Psoas muscle (tissue), 8 donors: ENCODE measurements around the gene CEBPG. TPM values are rescaled to one million over a fixed set of nuclear protein-coding genes. Genes with fewer than 3 reads are reported as not detected.

Experiments
- ATAC-seq, 4 donors: fragments of 200-7000 bp; cut with Tn5 transposase; one replicate each; pipeline ENCODE4 v1.9.1; 2020; ENCODE audit warnings: moderate library complexity in 3 of 4, mild to moderate bottlenecking in 2 of 4
- DNase-seq, 2 donors: peaks; one replicate each; pipeline ENCODE4 v3.0.0-alpha.2; 2020
- H3K27ac ChIP-seq: fragments of 200-600 bp; one replicate; pipeline ENCODE4 v1.8.0; 2022
- H3K27me3 ChIP-seq, 3 donors: fragments of 200-600 bp in 1 of 3; one replicate each; pipeline versions ENCODE4 v1.6.1 to v1.8.0; 2013 to 2022; ENCODE audit warnings: low read length in 2 of 3, mild to moderate bottlenecking in 2 of 3, moderate library complexity in 1 of 3; ENCODE audit not compliant: insufficient read depth in 3 of 3
- H3K36me3 ChIP-seq, 2 donors: fragments of 200-600 bp in 1 of 2; one replicate each; pipeline versions ENCODE4 v1.6.1 to v1.8.0; 2013 to 2022; ENCODE audit warnings: low read depth in 1 of 2, mild to moderate bottlenecking in 1 of 2, moderate library complexity in 1 of 2; ENCODE audit not compliant: insufficient read depth in 1 of 2
- H3K4me1 ChIP-seq: fragments of 200-600 bp; one replicate; pipeline ENCODE4 v1.8.0; 2022
- H3K4me3 ChIP-seq: fragments of 200-600 bp; one replicate; pipeline ENCODE4 v1.8.0; 2022; ENCODE audit warnings: mild to moderate bottlenecking
- H3K9me3 ChIP-seq: fragments of 200-600 bp; one replicate; pipeline ENCODE4 v1.8.0; 2022
- WGBS, 3 donors: extraction: QIAGEN DNeasy Blood & Tissue Kit; methylation state at CpG; one replicate each; pipeline versions ENCODE4 v1.1.6 to v1.1.7; 2013; 5-methylcytosine and 5-hydroxymethylcytosine counted together
- intact Hi-C, 2 donors: fragments of 100-400 bp; cut with DNase I; formaldehyde crosslinking; loops; one replicate each; pipeline versions ENCODE4 v1.11.0 to v1.14.2; 2022
- polyA plus RNA-seq, 3 donors: library from polyadenylated mRNA; stranded (reverse); fragments of 200-250 nt; gene quantifications; one replicate each; pipeline ENCODE4 v1.2.3, GENCODE V29; 2013
- total RNA-seq, 4 donors: library from RNA; stranded (reverse); fragmentation: NEBNext Ultra II Directional in 2 of 4; extraction: Animal tissue kit (Norgen Biotek cat#: 25700) in 2 of 4; gene quantifications; one replicate each; pipeline versions ENCODE4 v1.2.1 to v1.2.4, GENCODE V29; 2021 to 2023
- TF ChIP-seq, protein P1 (sequence below): fragments of 200-600 bp; IDR thresholded peaks from one replicate; pipeline ENCODE4 v1.8.0; 2022; ENCODE audit warnings: antibody characterized with exemption
- donor health status: healthy with polysubstance abuse.
- donor health status: DM: no; HTN: no; CAD: no; lungs with moderate emphysema.
- donor health status: Bipolar disorder and iron deficiency.
- donor health status: healthy.
- donor health status: DM: yes; HTN: yes; CAD: no.
- donor health status: DM: no; HTN: no; CAD: no.
- donor health status: DM: no; HTN: no; CAD: no.
- donor health status: DM: yes; HTN: yes; CAD: no.

Gene CEBPG
- total and polyA plus RNA-seq, 7 donors: 29.9 to 95.7 (median 50.1) TPM

DNA sequence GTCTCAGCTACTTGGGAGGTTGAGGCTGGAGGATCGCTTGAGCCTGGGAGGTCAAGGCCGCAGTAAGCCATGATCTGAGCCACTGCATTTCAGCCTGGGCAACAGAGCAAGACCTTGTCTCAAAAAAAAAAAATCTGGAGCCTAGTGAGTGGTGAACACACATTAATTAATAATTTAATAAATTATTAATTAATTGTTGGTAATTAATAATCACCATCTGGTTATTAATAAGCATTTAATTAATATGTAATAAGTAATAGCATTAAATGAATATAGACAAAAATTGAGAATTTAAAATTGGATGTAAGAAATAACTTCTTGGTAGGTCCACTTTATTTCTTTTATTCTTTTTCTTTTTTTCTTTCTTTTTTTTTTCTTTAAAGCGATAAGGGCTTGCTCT lies 39.2 kb upstream of the CEBPG start:
- WGBS, 3 donors: 95 to 96% (median 95%) methylated on average over 3 of the region's 3 CpGs
- no peaks in the 10 kb centered on the region for H3K4me1 ChIP-seq
- no peaks in the 10 kb centered on the region for H3K9me3 ChIP-seq
- intact Hi-C loops: no loop called here
- no peak overlapping the region for H3K4me3 ChIP-seq
- peaks cover 0 to 3% (median 0%) of the 10 kb centered on the region in 3 donors for H3K27me3 ChIP-seq
- ATAC-seq: no peak
- no peak overlapping the region for H3K27ac ChIP-seq
- TF ChIP-seq, protein P1, sequence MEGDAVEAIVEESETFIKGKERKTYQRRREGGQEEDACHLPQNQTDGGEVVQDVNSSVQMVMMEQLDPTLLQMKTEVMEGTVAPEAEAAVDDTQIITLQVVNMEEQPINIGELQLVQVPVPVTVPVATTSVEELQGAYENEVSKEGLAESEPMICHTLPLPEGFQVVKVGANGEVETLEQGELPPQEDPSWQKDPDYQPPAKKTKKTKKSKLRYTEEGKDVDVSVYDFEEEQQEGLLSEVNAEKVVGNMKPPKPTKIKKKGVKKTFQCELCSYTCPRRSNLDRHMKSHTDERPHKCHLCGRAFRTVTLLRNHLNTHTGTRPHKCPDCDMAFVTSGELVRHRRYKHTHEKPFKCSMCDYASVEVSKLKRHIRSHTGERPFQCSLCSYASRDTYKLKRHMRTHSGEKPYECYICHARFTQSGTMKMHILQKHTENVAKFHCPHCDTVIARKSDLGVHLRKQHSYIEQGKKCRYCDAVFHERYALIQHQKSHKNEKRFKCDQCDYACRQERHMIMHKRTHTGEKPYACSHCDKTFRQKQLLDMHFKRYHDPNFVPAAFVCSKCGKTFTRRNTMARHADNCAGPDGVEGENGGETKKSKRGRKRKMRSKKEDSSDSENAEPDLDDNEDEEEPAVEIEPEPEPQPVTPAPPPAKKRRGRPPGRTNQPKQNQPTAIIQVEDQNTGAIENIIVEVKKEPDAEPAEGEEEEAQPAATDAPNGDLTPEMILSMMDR: no peak
- no peak for DNase-seq
- H3K36me3 ChIP-seq: no peaks in the 10 kb centered on the region

DNA sequence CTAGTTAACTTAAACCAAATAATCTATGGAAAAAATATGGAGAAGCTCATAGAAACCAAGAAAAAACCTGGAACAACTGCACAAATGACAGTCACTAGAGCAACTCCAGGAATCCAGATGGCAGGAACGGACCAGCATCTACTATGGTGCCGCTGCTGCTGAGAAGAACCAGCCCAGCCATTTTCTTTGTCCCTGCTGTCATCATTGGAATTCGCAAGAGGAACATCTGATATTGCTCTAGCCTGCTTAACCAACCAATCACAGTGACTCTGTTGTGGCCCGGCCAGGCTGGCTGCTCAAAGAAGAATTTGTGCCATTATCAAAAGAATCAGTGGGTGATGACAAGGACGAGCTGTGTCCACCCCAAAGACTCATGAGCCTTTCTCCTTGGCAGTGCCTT lies 38.1 kb upstream of the CEBPG start:
- 78 to 84% (median 82%) methylated on average over 5 of the region's 5 CpGs for WGBS, 3 donors
- TF ChIP-seq, protein P1: no peak

DNA sequence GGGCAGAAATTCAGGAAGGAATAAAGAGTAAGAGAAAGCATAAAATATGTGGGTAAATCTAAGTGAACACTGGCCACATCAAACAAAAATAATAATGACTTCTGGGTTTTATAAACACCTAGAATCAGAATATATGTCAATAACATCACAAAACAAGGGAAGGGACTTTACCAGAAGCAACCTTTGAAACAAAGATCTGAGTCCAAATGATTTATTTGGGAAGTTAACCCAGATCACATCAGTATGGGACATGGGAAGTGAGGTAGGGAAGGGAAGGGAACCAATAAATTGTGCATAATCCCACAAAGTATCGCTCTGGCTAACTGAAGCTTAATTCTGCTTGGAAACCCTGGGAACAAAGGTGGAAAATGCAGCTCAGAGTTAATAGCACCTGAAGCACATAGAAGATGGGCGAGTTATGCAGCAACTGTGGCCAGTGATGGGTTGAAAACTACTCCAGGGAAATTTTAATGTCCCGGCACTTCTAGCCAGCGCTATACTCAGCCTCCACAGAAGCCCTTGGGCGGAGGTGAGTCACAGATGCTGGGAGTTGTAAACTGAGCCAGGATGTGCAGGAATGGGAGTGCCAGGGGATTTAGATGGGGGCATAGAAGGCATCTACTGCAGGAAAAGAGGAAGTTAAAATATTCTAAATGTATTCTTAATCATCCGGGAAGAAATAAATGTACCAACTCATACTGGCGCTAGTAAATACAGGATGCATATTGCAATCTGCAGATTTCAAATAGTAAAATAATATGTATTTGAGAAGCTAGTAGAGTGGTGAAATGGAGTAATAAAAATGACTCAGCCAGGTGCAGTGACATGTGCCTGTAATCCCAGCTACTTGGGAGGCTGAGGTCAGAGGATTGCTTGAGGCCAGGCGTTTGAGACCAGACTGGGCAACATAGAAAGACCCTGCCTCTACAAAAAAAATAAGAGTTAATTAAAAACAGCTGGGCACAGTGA lies 34.2 kb upstream of the CEBPG start:
- intact Hi-C loops: no loop called here
- no peak overlapping the region for H3K27ac ChIP-seq

More for the DNA sequence above, 38.1 kb upstream of the CEBPG start:
- no peak overlapping the region for H3K4me3 ChIP-seq
- intact Hi-C loops: no loop called here
- H3K9me3 ChIP-seq: no peaks in the 10 kb centered on the region
- no peaks in the 10 kb centered on the region for H3K4me1 ChIP-seq
- DNase-seq (no peak), ATAC-seq (no peak)
- no peaks in the 10 kb centered on the region for H3K36me3 ChIP-seq
- no peak overlapping the region for H3K27ac ChIP-seq
- no peaks in the 10 kb centered on the region for H3K27me3 ChIP-seq

DNA sequence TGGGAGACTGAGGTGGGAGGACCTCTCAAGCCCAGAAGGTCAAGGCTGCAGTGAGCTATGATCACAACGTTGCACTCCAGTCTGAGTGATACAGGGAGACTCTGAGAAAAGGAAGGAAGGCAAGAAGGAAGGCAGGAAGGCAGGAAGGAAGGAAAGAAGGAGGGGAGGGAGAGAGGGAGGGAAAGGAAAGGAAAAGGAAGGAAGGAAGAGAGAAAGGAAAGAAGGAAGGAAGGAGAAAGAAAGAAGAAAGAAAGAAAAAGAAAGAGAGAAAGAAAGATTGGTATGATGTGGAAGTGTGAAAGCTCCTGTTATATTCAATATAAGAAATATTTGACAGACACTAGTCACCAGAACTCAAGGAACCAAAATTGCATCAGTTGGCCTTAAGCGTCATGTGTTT lies 32.5 kb upstream of the CEBPG start:
- intact Hi-C loops: loop anchor here in 1 of 2 donors (10.0 kb wide), 1 partner anchor 1134 kb away; no protein-coding TSS in a partner anchor
- H3K9me3 ChIP-seq: no peaks in the 10 kb centered on the region
- no peak for ATAC-seq
- WGBS, 3 donors: 22 to 57% (median 23%) methylated on average over 2 of the region's 2 CpGs
- H3K27me3 ChIP-seq: no peaks in the 10 kb centered on the region
- TF ChIP-seq, protein P1: no peak
- no peak overlapping the region for H3K4me3 ChIP-seq
- no peak for DNase-seq
- H3K27ac ChIP-seq: no peak overlapping the region
- H3K4me1 ChIP-seq: no peaks in the 10 kb centered on the region
- H3K36me3 ChIP-seq: no peaks in the 10 kb centered on the region

More for the DNA sequence above, 34.2 kb upstream of the CEBPG start:
- DNase-seq: no peak
- WGBS, 3 donors: 77 to 82% (median 78%) methylated on average over 8 of the region's 8 CpGs
- Histone ChIP-seq H3K27me3 (no peaks in the 10 kb centered on the region), H3K4me3 (no peak overlapping the region), H3K9me3 (no peaks in the 10 kb centered on the region), H3K4me1 (no peaks in the 10 kb centered on the region), H3K36me3 (no peaks in the 10 kb centered on the region)
- ATAC-seq: no peak
- TF ChIP-seq, protein P1: no peak
